GM21381 (cell line): ENCODE data around the gene SUMO1.

Source experiments
- ATAC-seq: cut with Tn5 transposase; IDR thresholded peaks from one replicate; pipeline ENCODE4 v1.9.1; 2021; ENCODE audit warnings: mild to moderate bottlenecking, moderate library complexity; ENCODE audit not compliant: unreplicated experiment

The SUMO1 gene

DNA sequence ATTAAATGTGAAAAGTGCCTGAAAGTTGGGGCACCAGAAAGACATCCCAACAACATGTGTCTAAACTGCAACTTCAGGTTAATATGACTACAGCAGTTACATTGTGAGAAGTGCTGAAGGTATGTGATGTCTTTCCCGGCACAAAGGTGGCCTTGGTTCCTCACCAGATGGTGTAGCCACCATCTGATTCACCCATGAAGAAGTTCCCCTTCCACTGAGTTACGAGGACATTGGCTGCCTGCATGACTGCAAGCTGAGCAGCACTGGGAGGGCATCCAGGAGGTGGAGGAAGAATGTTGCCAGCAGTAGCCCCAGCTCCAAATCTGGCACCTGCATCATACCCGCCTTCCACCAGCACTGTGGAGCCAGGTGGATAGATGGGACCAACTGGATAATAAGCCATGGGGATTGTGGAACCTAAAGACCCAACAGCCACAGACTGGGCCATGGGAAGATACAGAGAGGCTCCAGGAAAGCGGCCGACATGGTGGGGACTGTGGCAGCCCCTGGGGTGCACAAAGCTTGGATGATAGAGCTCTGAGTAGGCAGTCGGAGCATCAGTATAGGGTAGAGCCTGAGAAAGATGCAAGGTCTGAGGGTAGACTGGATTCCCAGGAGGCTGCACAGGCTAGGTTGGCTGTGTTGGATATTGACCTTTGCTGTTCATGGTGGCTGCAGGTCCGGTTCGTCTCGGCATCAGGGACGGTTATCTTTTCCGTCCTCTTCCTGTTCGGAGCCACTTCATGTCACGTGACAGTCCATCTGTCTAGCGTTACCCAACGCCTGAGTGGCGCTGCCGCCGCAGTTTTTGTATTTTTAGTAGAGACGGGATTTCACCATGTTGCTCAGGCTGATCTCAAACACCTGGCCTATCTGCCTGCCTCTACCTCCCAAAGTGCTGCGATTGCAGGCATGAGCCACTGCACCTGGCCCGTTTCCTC is 36.9 kb downstream of the SUMO1 start:
- no peak for ATAC-seq

DNA sequence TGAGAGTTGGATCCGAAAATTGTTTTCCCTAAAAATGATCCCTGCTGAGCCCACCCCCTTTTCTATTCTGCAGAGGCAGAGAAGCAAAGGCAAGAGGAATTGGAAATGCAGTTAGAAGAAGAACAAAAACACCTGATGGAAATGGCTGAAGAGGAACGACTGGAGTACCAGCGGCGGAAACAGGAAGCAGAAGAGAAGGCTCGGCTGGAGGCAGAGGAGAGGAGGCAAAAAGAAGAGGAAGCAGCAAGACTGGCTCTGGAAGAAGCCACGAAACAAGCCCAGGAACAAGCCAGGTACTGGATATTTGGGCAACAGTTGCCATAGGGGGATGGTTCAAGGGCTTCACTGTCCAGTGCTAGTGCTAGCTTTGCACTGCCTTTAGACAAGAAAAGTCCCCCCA is 41.7 kb downstream of the SUMO1 start:
- no peak for ATAC-seq

DNA sequence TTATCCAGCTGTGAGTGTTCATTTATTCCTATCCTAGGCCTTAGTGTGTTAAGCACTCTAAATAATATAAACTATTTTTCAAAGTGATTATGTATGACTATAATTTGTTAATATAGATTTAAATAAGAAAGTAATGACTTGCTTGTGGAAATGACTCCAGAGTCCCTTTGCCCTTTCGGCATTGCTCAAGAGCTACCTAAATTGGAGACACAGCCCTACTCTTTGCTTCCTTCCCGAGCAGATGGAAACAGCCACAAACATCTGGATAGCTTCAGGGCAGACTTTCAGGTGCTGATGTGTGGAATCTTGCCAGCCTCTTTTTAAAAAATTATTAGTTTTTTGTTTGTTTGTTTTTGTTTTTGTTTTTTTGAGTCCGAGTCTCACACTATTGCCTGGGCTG is 44.0 kb downstream of the SUMO1 start:
- ATAC-seq, result no peak

DNA sequence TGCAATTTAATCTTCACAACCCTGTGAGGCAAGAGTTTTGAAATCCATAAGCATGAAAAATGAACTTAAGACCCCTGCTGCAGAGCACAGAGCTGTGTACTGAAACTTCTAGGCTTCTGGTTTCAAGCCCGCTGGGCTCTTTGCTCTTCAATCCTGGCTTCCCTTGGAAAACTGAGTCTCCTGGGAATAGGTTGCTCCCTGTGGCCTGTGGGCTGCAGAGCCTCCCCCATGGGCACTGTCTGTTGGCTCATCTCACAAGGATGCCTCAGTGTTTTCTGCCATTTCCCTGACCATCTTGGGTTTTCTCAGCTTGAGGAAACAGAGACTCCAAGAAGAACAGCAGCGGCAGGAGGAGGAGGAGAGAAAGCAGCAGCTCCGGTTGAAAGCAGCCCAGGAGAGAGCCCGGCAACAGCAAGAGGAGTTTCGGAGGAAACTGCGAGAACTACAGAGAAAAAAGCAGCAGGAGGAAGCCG is 44.5 kb downstream of the SUMO1 start:
- no peak for ATAC-seq

DNA sequence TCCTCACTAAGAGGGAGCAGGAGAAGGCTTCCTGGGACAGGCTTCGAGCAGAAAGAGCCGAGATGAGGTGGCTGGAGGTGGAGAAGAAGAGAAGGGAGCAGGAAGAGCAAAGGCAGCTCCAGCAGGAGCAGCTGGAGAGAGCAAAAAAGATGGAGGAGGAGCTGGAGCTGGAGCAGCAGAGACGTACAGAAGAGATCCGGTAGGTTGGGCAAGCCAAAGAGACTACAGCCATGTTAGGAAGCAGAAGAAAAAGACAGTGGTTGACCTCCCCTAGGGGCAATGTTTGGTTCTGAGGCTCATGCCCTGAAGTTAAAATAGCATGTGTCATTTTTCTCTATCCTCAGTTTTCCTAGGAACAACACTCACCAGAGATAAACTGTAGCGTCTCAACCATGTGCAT is 45.1 kb downstream of the SUMO1 start:
- no peak for ATAC-seq

DNA sequence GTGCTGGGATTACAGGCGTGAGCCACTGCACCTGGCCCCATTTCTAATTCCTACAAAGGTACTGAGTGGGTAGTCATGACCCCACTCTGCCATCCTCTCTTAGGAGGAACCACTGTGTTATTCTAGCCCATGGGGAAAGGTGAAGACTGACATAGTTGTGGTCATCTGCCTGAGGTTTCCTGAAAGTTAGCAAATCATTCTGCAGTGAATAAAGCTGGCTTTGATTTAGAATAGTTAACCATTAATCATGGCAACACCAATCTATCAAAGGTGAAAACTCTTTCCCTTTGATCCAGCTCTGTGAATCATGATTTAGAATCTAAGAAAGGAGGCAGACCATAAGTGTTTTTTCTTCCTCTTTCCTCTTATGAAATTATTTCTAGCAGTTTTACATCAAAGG is 50.8 kb downstream of the SUMO1 start:
- ATAC-seq, result no peak

DNA sequence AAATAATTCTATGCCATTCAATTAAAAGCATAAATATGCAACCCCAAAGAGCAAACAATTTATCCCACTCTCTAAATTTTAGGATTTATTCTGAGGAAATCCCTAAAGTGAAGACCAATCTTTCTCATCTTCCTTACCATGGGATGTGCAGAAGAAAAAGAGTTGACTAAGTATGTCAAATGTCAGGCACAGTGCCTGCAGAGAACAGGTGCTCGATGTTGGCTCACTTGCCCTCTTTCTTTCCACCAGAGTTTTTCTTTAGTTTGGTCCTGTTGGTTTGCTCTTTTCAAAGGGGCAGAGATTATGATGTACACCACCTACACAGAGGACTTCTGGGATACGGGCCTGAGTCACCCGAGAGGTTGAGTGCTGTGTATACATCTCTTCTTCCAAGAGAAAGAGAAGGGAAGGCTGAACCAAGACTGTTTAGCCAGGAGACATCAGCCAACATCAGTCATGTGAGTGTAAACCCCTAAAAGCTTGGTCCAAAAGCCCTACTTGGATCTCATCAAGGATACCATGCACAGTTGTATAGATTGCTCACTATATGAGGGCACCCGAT is 51.7 kb downstream of the SUMO1 start:
- no peak for ATAC-seq

DNA sequence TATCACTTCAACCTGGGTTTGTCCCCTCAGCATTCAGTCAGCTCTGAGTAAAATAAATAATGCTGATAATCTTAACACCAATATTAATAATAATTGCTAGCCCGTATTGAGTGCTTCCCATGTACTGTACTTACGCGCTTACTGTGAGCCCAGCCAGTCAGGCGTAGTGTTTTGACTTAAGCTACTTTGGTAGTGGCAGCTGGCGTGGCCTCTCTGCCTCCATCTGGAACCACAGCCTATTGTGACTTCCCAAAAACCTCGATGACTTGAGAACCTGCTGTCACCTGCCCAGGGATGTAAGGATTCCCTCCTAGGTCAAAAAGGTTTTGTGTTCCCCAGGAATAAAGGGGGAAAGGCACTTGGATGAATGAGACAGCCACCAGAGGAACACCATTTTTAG is 53.2 kb downstream of the SUMO1 start:
- no peak for ATAC-seq

DNA sequence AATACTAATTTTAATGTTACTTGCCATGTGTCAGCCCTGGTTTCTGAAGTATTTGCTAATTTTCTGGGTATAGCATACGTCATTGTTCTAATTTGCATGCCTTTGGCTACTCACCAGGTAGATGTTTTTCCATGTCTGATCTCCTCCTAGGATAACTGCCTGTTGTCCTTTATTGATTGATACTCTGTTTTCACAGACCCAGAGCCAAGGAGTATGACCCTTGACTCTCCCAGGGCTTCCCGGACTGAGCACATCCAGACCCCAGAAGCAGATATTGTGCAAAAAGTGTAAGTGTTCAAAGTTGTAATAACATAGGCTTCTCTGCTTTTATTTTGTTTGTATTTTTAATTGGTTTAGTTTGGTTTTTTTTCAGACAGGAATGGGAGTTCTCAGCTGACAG is 53.8 kb downstream of the SUMO1 start:
- no peak for ATAC-seq

DNA sequence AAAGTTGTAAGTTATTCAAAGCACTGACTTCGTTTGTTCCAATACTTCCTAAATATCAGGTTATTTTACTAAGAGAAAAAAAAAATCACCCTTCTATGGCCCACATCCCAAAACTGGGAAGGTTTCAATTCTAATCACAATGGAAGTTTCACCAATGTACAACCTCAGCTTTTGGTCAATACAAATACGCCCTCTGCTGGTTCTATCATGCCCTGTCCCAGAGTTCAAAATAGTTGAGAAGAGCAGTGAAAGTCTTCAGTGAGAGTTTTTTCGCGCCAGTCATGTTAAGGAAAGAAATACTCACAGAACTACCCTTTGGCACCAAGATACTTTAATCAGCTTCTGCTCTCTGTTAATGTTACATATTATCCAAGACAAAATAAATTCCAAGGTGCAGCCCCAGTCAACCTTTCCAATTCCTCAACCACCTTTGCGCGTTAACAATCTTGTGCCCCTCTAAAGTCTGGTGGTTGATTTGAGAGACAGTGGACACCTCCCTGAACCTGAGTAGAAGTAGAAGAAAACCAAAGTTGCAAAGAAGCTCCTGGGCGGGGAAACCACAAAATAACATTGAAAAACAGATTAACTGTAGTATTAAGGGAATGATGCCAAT is 59.9 kb downstream of the SUMO1 start:
- no peak for ATAC-seq

DNA sequence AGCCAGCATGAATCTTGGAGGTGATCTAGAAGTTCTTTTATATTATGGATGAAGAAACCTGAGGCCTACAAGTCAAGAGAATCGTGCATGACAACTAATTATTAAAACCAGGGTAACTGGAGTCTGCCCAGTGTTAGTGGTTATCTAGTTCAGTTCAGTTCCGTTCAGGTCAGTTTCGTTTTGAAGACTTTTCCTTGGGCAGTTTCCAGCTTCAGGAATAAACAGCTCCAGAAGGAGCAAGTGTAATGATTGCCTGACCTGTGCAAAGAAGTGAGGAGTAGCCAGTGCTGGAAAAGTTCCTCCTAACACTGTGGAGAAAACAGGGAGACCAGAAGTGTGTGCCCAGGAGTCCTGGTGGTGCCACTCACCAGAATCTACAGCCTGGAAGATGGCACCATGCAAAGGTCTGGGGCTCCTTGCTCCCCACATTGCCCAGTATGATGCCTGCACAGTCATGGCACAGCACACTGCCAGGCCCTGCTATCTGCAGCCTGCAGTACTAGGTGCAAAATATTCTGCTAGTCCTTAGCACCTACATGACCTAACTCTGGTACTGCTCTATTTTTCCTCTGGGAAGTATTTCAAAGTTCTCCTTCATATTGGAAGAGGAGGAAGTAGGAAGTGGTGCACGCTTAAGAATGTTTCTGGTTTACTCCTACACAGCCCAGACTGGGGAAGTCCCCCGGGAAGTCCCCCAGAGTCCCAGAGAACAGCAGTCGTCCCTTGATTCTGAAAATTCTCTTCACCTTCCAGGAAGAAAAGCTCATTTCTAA is 65.8 kb downstream of the SUMO1 start:
- ATAC-seq, result peak; percentile 53

DNA sequence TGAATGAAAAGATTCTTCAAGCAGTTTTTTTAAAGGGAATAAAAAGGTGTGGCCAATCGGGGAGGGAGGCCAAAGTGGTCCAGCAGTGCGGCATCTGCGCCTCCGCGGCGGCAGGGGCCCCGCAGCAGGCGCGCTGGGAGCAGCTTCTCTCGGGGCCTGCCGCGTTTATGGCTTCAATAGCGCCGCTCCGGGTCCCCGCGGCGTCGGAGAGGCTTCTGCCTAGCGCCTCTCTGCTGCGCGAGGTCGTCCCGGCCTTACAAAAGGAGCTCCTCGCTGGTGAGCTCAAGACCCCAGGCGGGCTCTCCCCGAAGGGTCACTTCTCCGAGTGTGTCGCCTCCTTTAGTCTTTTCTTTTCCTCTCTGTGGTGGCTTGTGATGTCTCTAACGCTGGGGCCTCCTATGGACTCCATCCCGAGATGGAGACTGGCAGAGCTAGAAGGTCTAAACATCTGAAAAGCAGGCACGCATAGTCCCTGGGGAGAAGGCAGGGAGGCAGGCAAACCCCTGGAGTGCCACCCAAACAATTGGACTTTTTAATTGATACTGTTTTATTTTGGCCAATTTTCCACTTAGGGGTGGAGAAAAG is 67.1 kb downstream of the SUMO1 start:
- no peak for ATAC-seq

DNA sequence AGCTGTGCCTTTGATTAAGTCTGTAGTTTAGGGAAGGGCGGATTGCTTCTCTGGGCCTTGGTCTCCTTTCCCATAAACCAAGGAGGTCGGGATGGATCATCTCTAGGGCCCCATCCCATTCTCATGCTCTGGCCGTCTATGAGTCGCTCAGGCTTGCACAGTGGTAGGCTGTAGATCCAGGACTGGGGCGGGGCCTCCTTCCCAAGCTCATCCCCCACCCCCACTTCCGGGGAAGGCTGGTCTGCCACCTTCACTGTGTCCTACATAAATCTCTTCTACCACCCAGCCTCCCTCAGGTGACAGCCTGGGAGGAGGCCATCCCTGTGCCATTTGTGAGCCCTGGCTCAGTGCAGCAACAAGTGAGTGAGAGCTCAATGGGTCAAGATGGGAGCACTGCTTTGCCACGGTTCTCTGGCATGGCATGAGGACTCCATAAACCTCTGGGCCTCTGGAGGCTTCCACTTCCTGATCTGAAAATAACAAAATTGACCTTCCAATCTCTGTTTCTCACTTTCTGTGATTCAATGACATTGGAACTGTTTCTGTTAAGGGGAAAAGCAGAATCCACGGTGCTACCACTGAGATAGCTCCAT is 68.5 kb downstream of the SUMO1 start:
- no peak for ATAC-seq

DNA sequence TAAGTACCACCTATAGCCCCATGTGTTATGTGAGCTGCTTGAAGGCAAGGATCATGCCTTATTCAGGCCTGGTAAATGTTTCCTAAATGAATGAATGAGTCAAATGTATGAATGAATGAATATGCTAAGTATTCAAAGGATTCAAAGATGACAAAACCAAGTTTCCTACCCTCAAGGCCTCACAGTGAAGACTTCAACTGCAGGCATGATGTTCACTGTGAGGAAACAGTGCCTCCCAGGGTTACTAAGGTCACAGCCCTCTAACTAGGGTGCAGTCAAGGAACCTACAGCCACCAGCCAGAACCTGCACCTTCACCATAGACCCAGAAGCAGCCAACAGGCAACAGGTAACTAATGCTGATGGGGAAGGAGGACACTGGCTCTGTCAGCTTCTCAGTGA is 69.3 kb downstream of the SUMO1 start:
- ATAC-seq, result no peak

DNA sequence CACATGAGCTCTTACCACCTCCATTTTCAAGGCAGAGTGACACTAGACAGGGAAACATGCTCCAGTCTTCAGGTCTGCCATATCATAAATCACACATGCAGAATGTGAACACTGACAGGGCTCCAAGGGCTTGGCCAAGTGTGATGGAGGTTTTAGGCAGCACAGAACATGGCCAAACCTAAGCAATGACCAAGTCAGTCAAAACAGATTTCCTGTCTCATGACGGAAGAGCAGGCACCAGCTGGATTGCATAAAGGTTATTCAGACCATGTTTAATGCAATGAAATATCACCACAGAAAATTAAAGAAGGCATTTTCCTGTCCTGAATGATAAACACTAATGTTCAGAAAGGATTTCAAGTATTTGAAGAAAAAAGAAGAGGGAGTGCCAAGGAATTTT is 72.5 kb downstream of the SUMO1 start:
- ATAC-seq, result no peak

DNA sequence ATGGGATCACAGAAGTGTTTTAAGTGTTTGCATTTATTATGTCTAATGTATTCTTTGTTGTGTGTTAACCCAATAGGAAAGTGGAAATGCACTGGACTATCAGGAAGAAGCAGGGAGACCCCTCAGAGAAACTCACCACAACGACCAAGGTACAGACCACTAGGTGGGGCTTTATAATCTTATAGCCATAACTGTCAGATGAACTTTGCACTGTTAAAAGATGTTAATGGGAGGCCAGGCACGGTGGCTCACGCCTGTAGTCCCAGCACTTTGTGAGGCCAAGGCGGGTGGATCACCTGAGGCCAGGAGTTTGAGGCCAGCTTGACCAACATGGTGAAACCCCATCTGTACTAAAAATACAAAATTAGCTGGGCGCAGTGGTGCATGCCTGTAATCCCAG is 73.2 kb downstream of the SUMO1 start:
- no peak for ATAC-seq

DNA sequence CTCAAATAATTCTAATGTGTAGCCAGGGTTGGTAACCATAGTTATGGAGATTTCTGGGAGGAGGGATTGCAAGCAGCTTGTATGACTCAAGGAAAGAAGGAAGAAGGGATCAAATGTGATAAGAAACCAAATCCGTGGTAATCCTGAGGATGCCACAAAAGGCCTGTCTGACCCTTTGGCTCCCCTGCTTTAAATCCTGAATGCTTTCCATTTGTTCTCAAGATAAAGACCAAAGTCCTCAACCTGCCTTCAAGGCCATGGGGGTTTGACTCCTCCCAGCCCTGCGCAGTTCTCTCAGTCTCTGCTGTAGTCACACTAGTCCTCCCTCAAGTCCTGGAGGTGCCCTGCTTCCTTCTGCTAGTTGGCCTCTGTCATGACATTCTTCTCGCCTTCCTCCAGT is 74.0 kb downstream of the SUMO1 start:
- ATAC-seq, result no peak

DNA sequence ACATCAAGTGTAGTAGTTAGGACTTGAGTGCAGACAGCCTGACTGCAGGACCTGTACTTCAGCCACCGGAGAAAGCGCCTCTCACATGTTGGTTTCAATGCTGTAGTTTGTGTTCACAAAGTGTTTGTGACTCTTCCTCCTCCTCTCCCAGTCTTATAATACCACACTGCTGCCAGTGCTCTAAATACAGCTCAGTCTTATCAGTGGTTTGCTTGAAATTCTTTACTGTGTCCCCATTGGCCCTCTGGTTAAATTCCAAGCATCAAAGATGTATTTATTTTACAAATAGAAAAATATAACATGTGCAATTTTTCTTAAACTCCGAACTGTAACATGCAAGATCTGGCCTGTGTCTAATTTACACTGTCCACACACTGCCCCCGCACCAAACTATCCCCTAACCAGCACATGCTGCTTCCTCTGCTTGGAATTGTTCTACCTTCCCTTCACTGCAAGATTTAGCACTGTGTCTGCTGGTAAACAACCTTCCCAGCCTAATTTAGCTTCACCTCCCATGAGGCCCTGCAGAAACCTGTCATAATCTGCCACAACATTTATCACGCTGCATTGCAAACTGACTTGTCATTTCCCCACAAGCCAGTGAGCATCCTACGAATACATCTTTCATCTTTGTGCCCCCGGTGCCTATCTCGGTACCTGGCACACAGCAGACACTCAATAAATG is 77.1 kb downstream of the SUMO1 start:
- ATAC-seq, result no peak

DNA sequence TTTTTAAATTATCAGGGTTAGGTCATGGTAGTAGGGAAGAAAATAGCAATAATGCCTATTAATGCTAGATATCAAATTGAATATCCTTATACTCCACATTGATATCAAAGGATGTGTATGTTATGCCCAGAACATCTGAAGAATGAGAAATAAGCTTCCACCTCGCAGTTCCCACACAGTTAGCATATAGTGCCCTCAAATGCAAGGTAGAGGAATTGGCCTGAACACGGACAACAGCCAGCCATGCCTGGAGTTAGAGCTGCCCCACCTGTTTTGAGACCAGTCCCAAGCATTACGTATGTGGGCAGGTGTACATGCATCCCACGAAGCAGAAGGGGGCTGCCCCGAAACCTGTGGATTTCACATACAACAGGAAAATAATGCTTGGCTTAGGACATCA is 79.6 kb downstream of the SUMO1 start:
- ATAC-seq, result no peak
